ENCODE data around the gene ASAP3.

ASAP3 gene

DNA sequence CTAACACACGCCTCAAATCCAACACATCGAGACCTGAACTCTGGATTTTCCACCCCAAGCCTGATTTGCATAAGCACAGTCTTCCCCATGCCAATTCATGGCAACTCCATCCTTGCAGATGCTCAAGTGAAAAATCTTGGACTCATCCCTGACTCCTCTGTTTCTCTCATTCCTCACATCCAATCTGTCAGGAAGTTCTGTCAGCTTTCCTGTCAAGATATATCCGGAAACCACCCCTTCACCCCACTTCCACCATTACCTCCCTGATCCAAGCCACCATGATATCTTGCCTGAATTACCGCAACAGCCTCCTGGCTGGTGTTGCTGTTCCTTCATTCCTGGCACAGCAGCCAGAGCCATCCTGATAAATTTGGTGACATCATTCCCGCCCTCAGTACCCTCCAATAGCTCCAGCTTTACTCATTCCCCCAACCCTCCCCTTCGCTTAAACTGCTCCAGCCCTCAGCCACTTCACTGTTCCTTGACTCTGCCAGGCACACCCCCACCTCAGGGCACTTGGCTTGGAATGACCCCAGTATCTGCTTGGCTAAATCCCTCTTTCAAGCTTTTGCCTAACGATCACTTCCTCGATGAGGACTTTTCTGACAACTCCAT, 76.9 kb downstream of the ASAP3 start:
- H3K27ac ChIP-seq, result peak overlapping the region in 1 of 21 experiments; percentile 44
- no peak overlapping the region for H3K4me3 ChIP-seq

DNA sequence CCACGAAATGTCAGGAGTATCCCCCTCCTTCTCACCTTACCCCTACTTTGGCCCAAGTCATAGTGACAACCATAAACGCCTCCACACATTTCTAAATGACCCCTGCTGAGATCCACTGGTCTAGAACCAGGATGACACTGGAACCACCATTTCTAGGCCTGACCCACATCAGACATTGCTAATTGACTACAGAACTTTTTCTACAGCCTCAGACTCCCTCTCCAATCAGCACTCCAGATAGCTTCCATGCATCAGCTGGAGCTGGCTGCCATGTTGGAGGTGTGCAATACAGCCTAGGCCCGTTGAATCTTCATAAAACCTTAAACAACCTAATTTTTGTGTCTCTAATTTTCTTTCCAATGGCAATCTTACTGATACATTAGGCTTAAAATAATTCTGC, 78.0 kb downstream of the ASAP3 start:
- H3K27ac ChIP-seq, result no peak overlapping the region

DNA sequence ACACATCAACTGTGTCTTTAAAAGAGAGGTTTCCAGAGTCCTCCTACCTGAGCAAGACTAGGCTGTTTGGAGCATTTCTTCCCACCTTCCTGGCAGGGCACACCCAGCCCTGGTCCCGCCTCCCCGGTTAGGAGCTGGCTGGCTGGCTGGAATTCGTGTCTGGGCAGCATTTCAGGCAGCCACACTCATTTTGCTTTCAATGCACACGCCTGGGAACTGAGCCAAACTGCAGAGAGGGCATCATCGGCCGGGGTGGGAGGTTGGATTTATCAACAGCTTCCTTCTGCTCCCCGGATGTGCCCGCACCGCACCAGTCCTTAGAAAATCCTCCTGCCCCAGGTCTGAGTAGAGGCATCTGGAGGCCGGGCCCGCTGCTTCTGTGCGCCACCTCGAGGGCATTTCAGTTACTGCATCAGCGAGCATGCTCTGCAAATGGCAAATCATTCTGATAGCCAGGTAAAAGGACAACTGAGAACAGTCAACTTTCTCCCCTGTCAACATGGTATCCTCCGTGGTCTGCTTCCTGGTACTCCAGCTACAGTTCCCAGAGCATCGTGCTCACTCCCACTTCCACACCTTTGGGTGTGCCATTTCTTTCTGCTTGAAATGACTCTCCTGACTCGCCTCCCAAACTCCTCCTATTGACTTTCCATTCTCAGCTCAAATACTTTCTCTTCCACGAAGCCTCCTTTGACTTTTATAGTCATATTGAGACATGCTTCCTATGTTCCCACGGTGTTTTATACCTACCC, 80.1 kb downstream of the ASAP3 start:
- Histone ChIP-seq H3K27ac (peak overlapping the region in 19 of 21 experiments; percentile 5 to 76 (median 43)), H3K4me3 (no peak overlapping the region)

More for the DNA sequence above, 78.0 kb downstream of the ASAP3 start:
- H3K4me3 ChIP-seq, result no peak overlapping the region

DNA sequence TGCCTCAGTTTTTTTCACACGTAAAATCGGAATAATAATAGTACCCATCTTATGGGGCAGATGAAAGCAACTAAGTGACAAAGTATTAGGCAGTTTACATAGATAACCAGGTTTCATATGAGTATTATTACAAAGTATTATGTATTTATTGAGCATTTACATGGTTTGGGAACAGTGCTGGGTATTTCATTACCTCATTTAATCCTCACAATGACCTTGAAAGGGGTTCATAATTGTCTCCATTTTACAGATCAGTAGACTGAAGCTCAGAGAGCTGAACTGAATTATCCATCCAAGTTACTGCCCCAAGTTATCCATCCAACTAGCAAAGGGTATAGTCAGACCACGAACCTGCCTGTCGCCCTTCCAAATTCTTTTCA, 80.6 kb downstream of the ASAP3 start:
- Histone ChIP-seq H3K27ac (peak overlapping the region in 19 of 21 experiments; percentile 5 to 76 (median 43)), H3K4me3 (no peak overlapping the region)

DNA sequence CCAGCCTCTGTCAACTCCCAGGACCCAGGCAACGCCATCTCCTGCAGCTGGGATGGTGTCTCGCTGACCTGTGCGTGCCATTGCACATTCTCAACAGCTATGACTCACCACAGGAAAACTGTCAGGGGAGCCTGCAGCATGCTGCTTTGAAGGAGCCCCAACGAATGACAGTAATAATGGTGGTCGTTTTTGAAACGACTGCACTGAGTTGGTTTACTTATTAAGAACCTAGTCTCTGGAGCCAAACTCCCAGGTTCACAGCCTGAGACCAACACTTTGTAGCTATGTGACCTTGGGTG, 81.0 kb downstream of the ASAP3 start:
- H3K27ac ChIP-seq, result peak overlapping the region in 18 of 21 experiments; percentile 5 to 76 (median 48)
- no peak overlapping the region for H3K4me3 ChIP-seq

DNA sequence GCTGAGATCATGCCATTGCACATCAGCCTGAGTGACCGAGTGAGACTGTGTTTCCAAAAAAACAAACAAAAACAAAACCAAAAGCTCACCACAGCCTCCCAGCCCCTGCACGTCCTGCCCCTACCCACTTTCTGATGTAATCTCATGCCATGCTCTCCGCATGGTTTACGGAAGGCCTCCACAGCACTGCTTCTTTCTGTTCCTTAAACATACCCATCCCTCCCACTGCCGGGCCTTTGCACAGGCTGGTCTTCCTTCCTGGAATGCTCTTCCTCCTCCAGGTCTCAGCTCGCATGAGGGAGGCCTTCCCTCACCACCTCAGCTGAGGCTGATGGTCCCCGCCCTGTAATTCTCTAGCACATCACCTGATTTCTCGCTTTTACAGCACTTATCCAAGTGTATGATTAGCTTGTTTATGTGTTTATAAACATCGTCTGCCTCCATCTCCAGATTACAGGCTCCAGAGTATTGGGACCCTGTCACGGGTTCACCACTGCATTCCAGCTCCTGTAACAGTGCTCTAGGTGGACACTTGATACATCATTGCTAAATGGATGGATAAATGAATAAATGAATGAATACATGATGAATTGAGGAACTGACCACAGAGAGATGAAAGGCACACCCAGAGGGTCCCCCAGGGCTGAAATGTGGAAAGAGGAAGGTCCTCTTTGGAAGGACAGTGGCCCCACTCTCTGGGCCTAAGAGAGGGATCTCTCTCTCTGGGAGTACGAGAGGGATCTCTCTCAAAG, 81.5 kb downstream of the ASAP3 start:
- Histone ChIP-seq H3K27ac (peak overlapping the region in 16 of 21 experiments; percentile 18 to 76 (median 58)), H3K4me3 (no peak overlapping the region)

DNA sequence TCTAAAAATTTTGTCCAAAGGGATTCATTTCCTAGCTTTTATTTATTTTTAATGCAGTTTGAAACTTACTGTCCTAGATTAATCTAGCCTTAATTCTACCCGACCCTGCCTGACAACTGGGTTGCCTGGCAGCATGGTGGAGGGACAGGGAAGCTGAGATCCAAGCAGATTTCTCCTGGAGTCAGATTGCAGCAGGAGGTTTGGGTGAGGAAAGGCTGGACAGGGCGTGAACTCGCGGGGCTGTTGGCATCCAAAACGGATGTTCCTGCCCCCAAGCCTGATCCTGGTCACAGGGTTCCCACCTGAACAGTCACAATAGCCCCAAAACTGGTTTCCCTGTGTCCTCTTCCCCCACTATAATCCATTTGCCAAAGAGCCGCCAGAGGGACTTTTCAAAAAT, 82.7 kb downstream of the ASAP3 start:
- Histone ChIP-seq H3K27ac (peak overlapping the region in 13 of 21 experiments; percentile 18 to 76 (median 61)), H3K4me3 (no peak overlapping the region)

DNA sequence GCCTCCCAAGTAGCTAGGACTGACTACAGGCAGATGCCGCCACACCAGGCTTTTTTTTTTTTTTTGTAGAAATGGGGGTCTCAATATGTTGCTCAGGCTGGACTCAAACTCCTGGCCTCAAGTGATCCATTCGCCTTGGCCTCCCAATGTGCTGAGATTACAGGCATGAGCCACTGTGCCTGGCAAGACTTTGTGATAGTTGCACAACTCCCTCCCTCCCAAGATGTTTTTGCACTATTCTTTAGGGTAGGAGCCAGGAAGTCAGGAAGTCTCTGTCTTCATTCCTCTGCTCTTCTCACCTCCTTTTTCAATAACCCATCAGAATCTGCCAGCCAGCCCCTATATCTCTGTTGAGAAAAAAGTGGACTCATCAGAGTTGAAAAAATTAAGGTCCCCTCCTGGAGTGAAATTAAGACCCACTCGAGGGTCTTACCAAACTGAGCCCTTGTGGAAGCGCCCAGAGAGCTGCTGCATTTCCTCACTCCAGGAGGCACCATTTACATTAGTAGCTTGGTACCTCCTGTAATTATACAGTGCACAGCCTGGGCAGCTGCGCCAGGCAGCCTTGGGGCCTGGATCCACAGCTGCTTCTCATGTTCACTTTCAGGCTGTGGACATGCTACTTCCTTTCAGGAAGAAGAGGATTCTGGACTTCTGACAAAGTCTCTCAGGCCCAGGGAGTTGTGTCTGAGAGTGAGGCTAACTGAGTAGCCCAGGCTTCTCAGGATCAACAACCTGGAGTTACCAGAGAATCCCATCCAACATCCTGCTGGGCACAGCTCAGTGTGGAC, 83.5 kb downstream of the ASAP3 start:
- peak overlapping the region in 13 of 21 experiments; percentile 18 to 76 (median 61) for H3K27ac ChIP-seq
- H3K4me3 ChIP-seq, result no peak overlapping the region

DNA sequence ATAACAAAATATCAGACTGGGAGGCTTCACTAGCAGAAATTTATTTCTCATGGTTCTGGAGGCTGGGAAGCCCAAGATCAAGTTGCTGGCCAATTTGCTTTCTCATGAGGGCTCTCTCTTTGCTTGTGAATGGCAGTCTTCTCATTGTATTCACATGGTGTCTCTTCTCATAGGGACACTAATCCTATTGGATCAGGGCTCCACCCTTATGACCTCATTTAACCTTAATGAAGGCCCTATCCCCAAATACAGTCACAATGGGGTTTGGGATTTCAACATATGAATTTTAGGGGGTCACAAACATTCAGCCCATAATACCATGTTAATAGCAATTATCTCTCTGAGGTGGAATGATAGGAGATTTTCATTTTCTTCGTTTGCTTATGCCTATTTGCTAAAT, 84.8 kb downstream of the ASAP3 start:
- no peak overlapping the region for H3K4me3 ChIP-seq
- H3K27ac ChIP-seq, result no peak overlapping the region

DNA sequence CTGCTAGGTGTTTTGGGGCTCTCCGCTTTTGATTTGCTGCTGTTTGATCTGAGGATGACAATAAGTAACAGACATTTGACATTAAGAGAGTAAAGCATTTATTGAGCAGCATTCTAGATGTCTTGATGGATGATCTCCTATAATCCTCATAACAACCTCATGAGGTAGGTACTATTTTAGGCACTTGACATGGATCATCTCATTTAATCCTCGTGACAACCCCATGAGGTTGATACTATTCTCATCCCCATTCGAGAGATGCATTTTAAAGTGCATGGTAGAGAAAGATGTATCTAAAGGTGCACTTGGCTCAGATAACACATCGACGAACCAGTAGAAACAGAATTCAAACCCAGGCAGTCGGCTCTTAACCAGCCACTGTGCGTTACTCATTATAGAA, 86.1 kb downstream of the ASAP3 start:
- no peak overlapping the region for H3K27ac ChIP-seq
- no peak overlapping the region for H3K4me3 ChIP-seq

DNA sequence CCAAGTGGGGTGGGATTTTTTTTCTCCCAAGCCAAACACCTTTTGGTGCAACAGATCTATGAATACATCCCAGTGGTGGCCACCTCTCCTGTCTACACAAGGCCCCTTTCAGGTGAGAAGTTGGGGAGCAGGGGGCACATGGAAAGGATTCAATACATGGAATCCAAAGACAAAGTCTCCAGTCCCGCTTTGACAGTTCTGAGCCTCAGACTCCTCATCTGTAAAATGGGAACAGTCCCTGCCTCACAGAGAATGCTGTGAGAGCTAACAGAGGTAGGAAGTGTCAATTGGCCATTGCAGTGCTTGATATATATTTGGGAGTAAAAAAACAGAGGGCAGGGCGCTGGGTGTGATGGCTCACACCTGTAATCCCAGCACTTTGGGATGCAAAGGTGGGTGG, 87.6 kb downstream of the ASAP3 start:
- peak overlapping the region in 5 of 21 experiments; percentile 75 to 84 (median 76) for H3K27ac ChIP-seq
- no peak overlapping the region for H3K4me3 ChIP-seq

DNA sequence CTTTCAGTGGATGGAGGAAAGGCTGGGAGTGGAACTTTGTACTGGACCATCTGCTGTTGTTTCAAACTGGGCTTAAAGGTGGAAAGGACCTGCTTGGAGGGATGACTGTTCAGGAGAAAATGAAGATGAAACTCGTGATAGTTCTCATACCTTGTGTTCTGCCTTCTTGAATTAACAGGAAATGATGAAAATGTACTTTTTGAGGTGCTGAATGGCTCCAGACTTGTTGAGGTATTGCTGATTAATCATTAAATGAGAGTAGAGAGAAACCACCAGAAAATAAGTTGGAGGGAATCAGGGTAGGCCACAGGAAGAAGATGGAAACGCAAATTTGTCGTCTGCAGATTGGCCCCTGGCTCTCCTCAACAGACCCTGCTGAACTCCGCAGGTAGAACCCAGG, 88.1 kb downstream of the ASAP3 start:
- Histone ChIP-seq H3K4me3 (no peak overlapping the region), H3K27ac (peak overlapping the region in 15 of 21 experiments; percentile 39 to 84 (median 75))

DNA sequence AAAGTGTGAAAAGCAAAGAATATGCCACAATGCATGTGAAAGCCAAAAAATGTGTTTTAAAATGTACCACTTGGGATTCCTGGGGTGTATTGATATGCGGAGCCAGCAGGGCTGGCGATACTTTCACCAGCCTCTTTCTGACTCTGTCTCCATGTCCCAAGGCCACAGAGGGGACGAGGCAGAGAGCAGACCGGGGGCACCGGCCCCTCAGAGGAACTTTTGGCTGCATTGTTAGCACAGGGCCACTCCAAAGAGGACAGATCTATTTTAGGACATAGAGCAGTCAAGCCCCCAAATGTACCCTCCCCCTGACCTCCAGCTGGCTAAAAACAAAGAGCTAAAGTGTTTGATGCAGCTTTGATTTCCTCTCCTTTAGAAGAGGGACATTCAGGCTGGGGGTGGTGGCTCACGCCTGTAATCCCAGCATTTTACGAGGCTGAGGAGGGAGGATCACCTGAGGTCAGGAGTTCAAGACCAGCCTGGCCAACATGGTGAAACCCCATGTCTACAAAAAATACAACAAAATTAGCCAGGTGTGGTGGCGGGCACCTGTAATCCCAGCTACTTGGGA, 88.7 kb downstream of the ASAP3 start:
- peak overlapping the region in 18 of 21 experiments; percentile 31 to 84 (median 75) for H3K27ac ChIP-seq
- H3K4me3 ChIP-seq, result no peak overlapping the region

DNA sequence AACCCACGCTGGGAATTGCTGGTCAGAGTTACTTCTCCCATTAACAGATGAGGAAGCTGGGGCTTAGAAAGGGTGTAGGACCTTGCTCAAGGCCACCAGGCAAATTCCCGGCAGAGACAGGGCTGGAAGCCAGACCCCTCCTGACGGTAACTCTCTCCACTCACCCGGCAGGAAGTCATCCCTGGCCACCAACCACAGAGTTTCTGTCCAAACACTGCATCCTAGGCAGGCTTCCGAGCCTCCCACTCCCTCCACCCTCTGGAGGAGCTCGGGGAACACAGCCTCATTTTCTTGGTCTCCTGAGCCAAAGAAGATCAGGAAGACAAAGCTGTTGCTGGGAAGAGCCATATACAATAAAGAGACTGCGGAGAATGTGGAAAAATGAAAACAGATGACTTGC, 89.3 kb downstream of the ASAP3 start:
- H3K27ac ChIP-seq, result peak overlapping the region in 19 of 21 experiments; percentile 31 to 84 (median 75)
- no peak overlapping the region for H3K4me3 ChIP-seq

DNA sequence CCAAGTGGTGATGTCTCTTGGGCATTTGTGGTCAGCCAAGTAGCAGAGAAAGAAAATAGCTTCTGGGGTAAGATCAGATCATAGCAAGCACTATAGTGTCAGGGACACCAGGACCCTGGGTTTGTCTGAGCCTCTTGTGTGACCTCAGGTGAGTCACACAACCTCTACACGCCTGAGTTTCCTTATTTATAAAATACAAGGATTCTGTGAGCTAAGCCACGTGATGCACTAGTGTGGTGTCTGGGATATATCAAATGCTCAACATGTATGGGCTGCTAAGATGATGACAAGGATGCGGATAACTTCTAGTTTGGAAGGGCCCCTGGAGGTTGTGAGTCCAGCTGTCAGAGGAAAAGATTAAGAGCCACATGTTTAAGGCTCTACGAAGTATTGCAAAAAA, 89.8 kb downstream of the ASAP3 start:
- Histone ChIP-seq H3K4me3 (no peak overlapping the region), H3K27ac (peak overlapping the region in 20 of 21 experiments; percentile 16 to 84 (median 75))

DNA sequence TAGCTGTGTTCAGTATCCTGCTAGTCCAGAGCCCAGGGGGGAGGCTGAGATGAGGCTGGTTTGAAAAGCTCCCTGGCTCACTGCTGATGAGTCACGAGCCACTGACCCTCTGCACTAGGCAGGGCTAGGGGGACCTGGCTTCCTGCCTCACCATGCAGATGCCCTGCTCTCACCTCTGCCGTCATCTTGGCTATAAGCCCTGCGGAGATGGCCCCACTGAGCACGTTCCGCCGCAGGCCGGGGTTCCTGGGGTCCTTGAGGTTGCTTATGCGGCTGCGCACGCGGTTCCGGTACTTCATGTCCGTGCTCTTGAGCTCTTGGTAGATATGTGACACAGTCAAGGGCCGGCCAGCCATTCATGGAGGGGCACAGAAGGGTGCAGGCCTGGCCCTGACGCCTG, 90.3 kb downstream of the ASAP3 start:
- Histone ChIP-seq H3K27ac (peak overlapping the region in 20 of 21 experiments; percentile 16 to 84 (median 75)), H3K4me3 (no peak overlapping the region)

DNA sequence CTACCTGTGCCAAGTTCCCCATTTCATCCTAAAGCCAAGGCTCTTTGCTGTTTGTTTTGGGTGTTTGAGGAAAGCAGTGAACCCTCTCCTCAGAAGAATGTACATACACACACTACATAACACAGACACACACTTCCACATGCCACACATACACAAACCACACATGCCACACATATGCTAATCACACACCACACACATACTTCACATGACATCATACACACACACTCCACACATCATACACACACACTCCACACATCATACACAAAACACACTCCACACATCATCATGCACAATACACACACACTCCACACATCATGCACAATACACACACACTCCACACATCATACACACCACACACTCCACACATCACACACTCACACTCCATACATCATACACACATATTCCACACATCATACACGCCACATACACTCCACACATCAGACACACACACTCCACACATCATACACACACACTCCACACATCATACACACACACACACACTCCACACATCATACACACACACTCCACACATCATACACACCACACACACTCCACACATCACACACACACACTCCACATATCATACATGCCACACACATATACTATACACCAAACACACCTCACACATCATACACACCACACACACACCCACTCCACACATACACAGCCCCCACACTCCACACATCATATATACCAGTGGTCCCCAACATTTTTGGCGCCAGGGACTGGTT, 91.7 kb downstream of the ASAP3 start:
- H3K4me3 ChIP-seq, result no peak overlapping the region
- peak overlapping the region in 1 of 21 experiments; percentile 5 for H3K27ac ChIP-seq

DNA sequence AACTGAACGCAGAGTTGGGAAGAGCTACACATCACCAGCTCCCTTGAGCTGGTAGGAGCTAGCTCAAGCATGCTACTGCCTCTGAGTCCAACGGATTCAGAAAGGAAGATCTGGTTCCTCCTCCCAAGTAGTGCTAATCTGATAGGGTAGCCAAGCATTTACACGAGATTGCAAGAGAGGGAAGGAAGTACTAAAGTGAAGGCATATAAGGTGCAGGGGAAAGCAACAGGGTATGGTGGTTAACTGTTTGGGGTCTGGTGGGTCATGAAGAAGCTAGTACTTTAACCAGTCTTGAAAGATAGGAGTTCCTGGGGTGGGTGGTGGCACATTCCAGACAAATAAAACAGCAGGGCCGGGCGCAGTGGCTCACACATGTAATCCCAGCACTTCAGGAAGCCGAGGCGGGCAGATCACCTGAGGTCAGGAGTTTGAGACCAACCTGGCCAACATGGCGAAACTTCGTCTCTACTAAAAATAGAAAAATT, 94.1 kb downstream of the ASAP3 start:
- Histone ChIP-seq H3K27ac (no peak overlapping the region), H3K4me3 (no peak overlapping the region)

DNA sequence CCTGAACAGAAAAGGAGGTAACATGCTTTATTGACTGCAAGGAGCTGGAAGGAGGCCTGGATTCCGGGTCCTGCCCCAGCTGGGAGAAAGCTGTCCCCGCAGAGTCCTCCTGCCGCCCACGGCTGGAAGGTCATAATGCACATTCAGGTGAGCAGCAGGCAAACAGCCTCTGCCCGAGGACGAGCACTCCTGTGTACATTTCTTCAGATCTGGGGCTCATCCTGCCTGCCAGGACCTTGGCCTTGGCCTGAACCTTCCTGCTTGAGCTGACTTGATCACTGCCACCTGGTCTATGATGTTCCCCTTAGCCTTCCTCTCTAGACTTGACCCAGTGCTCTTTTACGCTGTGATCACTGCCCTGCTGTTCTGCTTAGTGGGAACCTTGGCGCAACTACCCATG, 96.5 kb downstream of the ASAP3 start:
- Histone ChIP-seq H3K27ac (no peak overlapping the region), H3K4me3 (no peak overlapping the region)
